Measurements from ENCODE around the gene DCHS2.

DNA sequence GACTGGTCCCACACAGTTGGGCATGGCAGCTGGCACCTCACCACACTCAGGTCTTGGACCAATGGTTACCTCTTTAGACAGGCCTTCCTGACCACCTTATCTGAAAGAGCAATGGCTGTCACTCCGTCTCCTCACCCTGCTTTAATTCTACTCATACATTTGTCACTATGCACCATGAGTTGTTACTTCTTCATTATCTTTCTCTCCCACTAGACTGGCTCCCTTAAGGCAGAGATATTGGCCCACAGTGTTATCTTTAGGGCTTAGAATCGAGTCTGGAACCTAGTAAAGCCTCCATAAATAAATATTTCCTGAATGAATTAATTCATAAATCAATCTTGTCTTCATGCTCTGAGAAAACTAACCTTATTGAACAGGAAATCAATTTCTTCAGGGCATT lies 46.6 kb downstream of the DCHS2 start:
- TF ChIP-seq, protein P1, sequence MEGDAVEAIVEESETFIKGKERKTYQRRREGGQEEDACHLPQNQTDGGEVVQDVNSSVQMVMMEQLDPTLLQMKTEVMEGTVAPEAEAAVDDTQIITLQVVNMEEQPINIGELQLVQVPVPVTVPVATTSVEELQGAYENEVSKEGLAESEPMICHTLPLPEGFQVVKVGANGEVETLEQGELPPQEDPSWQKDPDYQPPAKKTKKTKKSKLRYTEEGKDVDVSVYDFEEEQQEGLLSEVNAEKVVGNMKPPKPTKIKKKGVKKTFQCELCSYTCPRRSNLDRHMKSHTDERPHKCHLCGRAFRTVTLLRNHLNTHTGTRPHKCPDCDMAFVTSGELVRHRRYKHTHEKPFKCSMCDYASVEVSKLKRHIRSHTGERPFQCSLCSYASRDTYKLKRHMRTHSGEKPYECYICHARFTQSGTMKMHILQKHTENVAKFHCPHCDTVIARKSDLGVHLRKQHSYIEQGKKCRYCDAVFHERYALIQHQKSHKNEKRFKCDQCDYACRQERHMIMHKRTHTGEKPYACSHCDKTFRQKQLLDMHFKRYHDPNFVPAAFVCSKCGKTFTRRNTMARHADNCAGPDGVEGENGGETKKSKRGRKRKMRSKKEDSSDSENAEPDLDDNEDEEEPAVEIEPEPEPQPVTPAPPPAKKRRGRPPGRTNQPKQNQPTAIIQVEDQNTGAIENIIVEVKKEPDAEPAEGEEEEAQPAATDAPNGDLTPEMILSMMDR (IDR thresholded peaks at IDR 0.05): no peak
- TF ChIP-seq POLR2AphosphoS5 (IDR thresholded peaks at IDR 0.05): no peak

All from suprapubic skin (tissue), 3 donors.